ENCODE measurements around the gene ITGBL1.

The ITGBL1 gene

GRCh38 chr13:101623470-101624209 lies 171.2 kb downstream of the ITGBL1 start:
- no peaks in the 10 kb centered on the region for H3K9me3 ChIP-seq (ENCODE audit: severe bottlenecking)
- no peaks in the 10 kb centered on the region for H3K27me3 ChIP-seq (ENCODE audit: insufficient read depth, poor library complexity, severe bottlenecking)
- DNase-seq (ENCODE audit: low spot score) = no peak
- H3K4me3 ChIP-seq (ENCODE audit: severe bottlenecking) = no peak overlapping the region
- peak; percentile 74 for ATAC-seq (ENCODE audit: low read depth)
- H3K4me1 ChIP-seq (ENCODE audit: insufficient read depth, poor library complexity, severe bottlenecking) = peaks cover 17% of the 10 kb centered on the region
- TF ChIP-seq CTCF (IDR thresholded peaks at IDR 0.05; ENCODE audit: poor library complexity, severe bottlenecking) = no peak
- H3K27ac ChIP-seq (ENCODE audit: poor library complexity, severe bottlenecking) = peak overlapping the region; percentile 43
- no peaks in the 10 kb centered on the region for H3K36me3 ChIP-seq (ENCODE audit: low read depth)

DNA sequence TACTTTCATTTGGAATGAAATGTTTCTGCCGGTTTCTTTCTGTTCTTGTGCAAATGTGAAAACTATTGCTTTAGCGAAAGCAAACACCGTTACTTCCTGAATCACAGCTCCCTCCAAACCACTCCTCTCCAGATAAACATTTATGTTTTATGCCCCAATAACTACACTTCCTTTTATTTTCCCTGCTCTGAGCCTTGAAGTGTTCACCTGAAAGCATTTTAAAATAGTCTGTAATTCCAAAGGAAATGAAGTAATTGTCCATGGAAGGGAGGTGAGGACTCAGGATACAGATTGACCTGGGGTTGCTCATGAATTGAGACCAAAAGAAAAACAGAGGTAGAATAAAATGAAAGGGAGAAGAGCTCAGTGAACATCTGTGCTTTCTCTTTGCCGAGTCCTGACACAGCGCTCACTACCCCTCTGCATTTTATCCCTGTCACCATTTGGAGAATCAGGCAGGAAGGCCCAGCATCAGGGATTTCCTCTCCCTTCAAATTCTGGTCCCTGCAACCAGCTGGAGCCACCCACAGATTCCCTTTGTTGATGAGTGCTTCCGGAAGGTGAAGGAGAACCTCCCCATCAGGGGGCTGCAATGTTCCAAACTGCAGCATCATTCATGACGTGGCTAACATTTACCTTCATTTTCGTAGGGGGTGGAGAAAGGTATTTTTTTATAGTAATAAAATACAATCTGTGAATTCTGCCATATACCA lies 171.9 kb downstream of the ITGBL1 start:
- no peaks in the 10 kb centered on the region for H3K27me3 ChIP-seq (ENCODE audit: insufficient read depth, poor library complexity, severe bottlenecking)
- TF ChIP-seq CTCF (IDR thresholded peaks at IDR 0.05; ENCODE audit: poor library complexity, severe bottlenecking) = no peak
- DNase-seq (ENCODE audit: low spot score) (no peak), ATAC-seq (ENCODE audit: low read depth) (no peak)
- peak overlapping the region; percentile 43 for H3K27ac ChIP-seq (ENCODE audit: poor library complexity, severe bottlenecking)
- peaks cover 17% of the 10 kb centered on the region for H3K4me1 ChIP-seq (ENCODE audit: insufficient read depth, poor library complexity, severe bottlenecking)
- H3K36me3 ChIP-seq (ENCODE audit: low read depth) = no peaks in the 10 kb centered on the region
- H3K9me3 ChIP-seq (ENCODE audit: severe bottlenecking) = no peaks in the 10 kb centered on the region
- H3K4me3 ChIP-seq (ENCODE audit: severe bottlenecking) = no peak overlapping the region

DNA sequence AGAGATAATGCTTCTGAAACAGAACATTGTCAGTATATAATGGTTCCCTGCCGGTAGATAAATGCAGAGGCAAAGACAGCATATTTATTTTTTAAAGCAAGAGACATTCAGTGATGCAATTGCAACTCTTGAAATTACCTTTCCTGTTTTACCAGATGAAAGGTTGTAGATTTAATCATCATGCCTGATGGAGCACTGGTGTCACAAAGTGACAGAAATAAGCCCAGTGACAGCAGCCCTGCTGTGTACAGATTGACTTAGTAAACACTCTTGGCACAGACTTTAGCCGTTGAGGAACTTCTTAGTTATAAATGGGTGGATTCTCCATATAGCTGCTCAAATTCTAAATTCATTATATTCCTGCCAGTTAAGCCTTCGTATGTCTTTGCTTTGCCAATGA lies 172.5 kb downstream of the ITGBL1 start:
- DNase-seq (ENCODE audit: low spot score) (no peak), ATAC-seq (ENCODE audit: low read depth) (no peak)
- H3K4me3 ChIP-seq (ENCODE audit: severe bottlenecking) = no peak overlapping the region
- no peak for TF ChIP-seq CTCF (IDR thresholded peaks at IDR 0.05; ENCODE audit: poor library complexity, severe bottlenecking)
- no peaks in the 10 kb centered on the region for H3K36me3 ChIP-seq (ENCODE audit: low read depth)
- no peaks in the 10 kb centered on the region for H3K9me3 ChIP-seq (ENCODE audit: severe bottlenecking)
- H3K27me3 ChIP-seq (ENCODE audit: insufficient read depth, poor library complexity, severe bottlenecking) = no peaks in the 10 kb centered on the region
- no peak overlapping the region for H3K27ac ChIP-seq (ENCODE audit: poor library complexity, severe bottlenecking)
- peaks cover 17% of the 10 kb centered on the region for H3K4me1 ChIP-seq (ENCODE audit: insufficient read depth, poor library complexity, severe bottlenecking)

DNA sequence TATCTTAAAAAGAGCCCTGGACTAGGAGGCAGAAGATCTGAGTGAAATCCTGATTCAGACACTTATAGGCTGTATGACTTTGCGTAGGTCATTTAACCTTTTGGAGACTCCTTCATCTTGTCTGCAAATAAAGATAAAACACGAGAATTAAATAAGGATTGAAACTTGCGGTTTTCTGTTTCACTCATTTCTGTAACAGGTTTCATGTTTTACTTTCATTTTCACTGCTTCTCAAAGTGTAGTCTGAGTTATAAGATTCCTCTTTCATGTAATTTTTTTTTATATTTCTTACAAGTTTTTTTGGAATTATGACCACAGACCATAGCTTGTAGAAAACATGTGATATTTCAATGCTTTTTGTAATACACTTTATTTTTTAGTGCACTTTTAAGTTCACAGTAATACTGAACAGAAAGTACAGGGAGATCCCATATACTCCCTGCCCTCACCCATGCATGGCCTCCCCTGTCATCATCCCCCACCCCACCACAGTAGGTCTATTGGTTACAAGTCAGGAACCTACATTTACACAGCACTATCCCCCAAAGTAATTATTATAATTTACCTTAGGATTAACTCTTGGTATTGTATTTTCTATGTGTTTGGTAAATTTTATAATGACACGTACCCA lies 174.6 kb downstream of the ITGBL1 start:
- no peaks in the 10 kb centered on the region for H3K27me3 ChIP-seq (ENCODE audit: insufficient read depth, poor library complexity, severe bottlenecking)
- H3K9me3 ChIP-seq (ENCODE audit: severe bottlenecking) = no peaks in the 10 kb centered on the region
- H3K36me3 ChIP-seq (ENCODE audit: low read depth) = no peaks in the 10 kb centered on the region
- ATAC-seq (ENCODE audit: low read depth) (peak; percentile 65), DNase-seq (ENCODE audit: low spot score) (no peak)
- H3K4me1 ChIP-seq (ENCODE audit: insufficient read depth, poor library complexity, severe bottlenecking) = peaks cover 17% of the 10 kb centered on the region
- H3K4me3 ChIP-seq (ENCODE audit: severe bottlenecking) = peak overlapping the region; percentile 13
- TF ChIP-seq CTCF (IDR thresholded peaks at IDR 0.05; ENCODE audit: poor library complexity, severe bottlenecking) = no peak
- no peak overlapping the region for H3K27ac ChIP-seq (ENCODE audit: poor library complexity, severe bottlenecking)
